ENCODE data around the gene MT3.
A peak's percentile ranks its signal among the peaks of the same experiment; 100 is the strongest.

MT3 gene

DNA sequence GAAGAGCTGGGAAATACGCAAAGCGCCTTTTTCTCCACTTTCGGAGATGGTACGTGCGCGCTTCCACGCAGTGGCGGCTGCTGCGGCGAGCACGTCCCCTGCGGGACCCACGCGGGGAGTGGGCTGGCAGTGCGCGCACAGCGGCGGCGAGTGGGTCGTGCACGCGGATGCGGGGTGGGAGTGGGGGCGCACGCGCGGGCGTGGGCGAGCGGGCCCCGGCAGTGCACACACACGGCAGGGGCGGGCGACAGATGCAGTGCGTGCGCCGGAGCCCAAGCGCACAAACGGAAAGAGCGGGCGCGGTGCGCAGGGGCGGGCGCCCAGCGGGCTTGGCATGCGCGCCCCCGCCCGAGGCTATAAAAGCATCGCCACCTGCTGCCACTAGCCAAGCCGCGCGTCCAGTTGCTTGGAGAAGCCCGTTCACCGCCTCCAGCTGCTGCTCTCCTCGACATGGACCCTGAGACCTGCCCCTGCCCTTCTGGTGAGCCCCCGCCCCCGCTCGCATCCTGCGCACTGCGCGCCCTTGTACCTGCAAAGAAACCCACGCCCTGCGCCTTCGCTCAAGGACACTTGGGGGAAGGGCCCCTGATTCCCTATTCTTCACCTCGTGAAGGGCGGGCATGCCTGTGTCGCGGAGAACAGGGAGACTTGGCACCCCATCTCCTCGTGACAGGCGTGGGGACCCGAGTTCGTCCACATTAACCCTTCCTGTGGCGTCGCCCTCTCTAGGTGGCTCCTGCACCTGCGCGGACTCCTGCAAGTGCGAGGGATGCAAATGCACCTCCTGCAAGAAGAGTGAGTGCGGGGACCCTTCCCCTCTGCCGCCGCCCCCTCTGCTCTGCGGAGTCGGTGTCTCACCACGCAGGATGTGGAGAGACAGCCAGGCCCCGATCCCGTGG, at the start of gene MT3:
Gene MT3, plus strand, starts transcription at position 388 of the 899 bp plus-strand sequence. Its CDS starts 63 bp downstream, at position 451.
- TF ChIP-seq POLR2A (IDR thresholded peaks at IDR 0.05; ENCODE audit: extremely low read depth, insufficient read length) = no peak
- no peak for TF ChIP-seq MYC (IDR thresholded peaks at IDR 0.05; ENCODE audit: low read depth, low read length)
- no peak for TF ChIP-seq MAX (IDR thresholded peaks at IDR 0.05; ENCODE audit: low read depth, low read length)
- TF ChIP-seq, protein P1, sequence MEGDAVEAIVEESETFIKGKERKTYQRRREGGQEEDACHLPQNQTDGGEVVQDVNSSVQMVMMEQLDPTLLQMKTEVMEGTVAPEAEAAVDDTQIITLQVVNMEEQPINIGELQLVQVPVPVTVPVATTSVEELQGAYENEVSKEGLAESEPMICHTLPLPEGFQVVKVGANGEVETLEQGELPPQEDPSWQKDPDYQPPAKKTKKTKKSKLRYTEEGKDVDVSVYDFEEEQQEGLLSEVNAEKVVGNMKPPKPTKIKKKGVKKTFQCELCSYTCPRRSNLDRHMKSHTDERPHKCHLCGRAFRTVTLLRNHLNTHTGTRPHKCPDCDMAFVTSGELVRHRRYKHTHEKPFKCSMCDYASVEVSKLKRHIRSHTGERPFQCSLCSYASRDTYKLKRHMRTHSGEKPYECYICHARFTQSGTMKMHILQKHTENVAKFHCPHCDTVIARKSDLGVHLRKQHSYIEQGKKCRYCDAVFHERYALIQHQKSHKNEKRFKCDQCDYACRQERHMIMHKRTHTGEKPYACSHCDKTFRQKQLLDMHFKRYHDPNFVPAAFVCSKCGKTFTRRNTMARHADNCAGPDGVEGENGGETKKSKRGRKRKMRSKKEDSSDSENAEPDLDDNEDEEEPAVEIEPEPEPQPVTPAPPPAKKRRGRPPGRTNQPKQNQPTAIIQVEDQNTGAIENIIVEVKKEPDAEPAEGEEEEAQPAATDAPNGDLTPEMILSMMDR (IDR thresholded peaks at IDR 0.05; ENCODE audit: low read depth, low read length) = no peak
- no peak for DNase-seq (ENCODE audit: low read depth)
- no peak within 1 kb of the TSS for H3K4me3 ChIP-seq (ENCODE audit: low read depth, low read length)

GRCh38 chr16:56539656-56540055, 49.7 kb upstream of the MT3 start:
- DNase-seq (ENCODE audit: low read depth) = no peak
- no peak overlapping the region for H3K4me3 ChIP-seq (ENCODE audit: low read depth, low read length)

GRCh38 chr16:56542039-56542438, 47.3 kb upstream of the MT3 start:
- no peak overlapping the region for H3K4me3 ChIP-seq (ENCODE audit: low read depth, low read length)
- no peak for TF ChIP-seq MAX (IDR thresholded peaks at IDR 0.05; ENCODE audit: low read depth, low read length)
- TF ChIP-seq, protein P1 (IDR thresholded peaks at IDR 0.05; ENCODE audit: low read depth, low read length) = no peak
- TF ChIP-seq POLR2A (IDR thresholded peaks at IDR 0.05; ENCODE audit: extremely low read depth, insufficient read length) = no peak
- no peak for TF ChIP-seq MYC (IDR thresholded peaks at IDR 0.05; ENCODE audit: low read depth, low read length)
- no peak for DNase-seq (ENCODE audit: low read depth)

More at GRCh38 chr16:56539656-56540055, 49.7 kb upstream of the MT3 start:
- TF ChIP-seq MYC (IDR thresholded peaks at IDR 0.05; ENCODE audit: low read depth, low read length) (no peak), MAX (IDR thresholded peaks at IDR 0.05; ENCODE audit: low read depth, low read length) (no peak), POLR2A (IDR thresholded peaks at IDR 0.05; ENCODE audit: extremely low read depth, insufficient read length) (no peak)
- TF ChIP-seq, protein P1 (IDR thresholded peaks at IDR 0.05; ENCODE audit: low read depth, low read length) = no peak

- peak; percentile 60 for DNase-seq (ENCODE audit: low read depth)
- no peak overlapping the region for H3K4me3 ChIP-seq (ENCODE audit: low read depth, low read length)
- TF ChIP-seq MAX (IDR thresholded peaks at IDR 0.05; ENCODE audit: low read depth, low read length) (no peak), POLR2A (IDR thresholded peaks at IDR 0.05; ENCODE audit: extremely low read depth, insufficient read length) (no peak), MYC (IDR thresholded peaks at IDR 0.05; ENCODE audit: low read depth, low read length) (no peak)
- TF ChIP-seq, protein P1 (IDR thresholded peaks at IDR 0.05; ENCODE audit: low read depth, low read length) = no peak
Measured at GRCh38 chr16:56547120-56547948, 42.0 kb upstream of the MT3 start.

- DNase-seq (ENCODE audit: low read depth) = no peak
- H3K4me3 ChIP-seq (ENCODE audit: low read depth, low read length) = no peak overlapping the region
- TF ChIP-seq MYC (IDR thresholded peaks at IDR 0.05; ENCODE audit: low read depth, low read length) = no peak
- no peak for TF ChIP-seq POLR2A (IDR thresholded peaks at IDR 0.05; ENCODE audit: extremely low read depth, insufficient read length)
- TF ChIP-seq, protein P1 (IDR thresholded peaks at IDR 0.05; ENCODE audit: low read depth, low read length) = no peak
- TF ChIP-seq MAX (IDR thresholded peaks at IDR 0.05; ENCODE audit: low read depth, low read length) = no peak
Measured at GRCh38 chr16:56547949-56548567, 41.3 kb upstream of the MT3 start.
